Stimulated activated memory B cell treated with anti-CD40 and anti-IgM and Interleukin-4, amounts not matched to agents 10 μg/mL and 1 μg/mL and 100 μg/mL, for 72 hours (primary cell): Measurements from ENCODE around the gene SLC25A26.
A peak's percentile ranks its signal among the peaks of the same experiment; 100 is the strongest.
"Not testable (repeated sequence)": the region's sequence is repeated elsewhere in the genome, so short reads cannot be mapped to it uniquely, and the experiment has no call there.

Experiments
- ATAC-seq: fragments of 150-1000 bp; cut with Tn5 transposase; 2 replicates; pipeline ENCODE4 v1.10.0; 2021
- H3K27ac Mint-ChIP-seq: one replicate; pipeline ENCODE4 v1.8.0; 2022; ENCODE audit warnings: mild to moderate bottlenecking, mixed read lengths
- H3K27me3 Mint-ChIP-seq: one replicate; pipeline ENCODE4 v1.8.0; 2022; ENCODE audit warnings: mixed read lengths
- H3K36me3 Mint-ChIP-seq: one replicate; pipeline ENCODE4 v1.8.0; 2022; ENCODE audit warnings: mixed read lengths
- H3K4me1 Mint-ChIP-seq: one replicate; pipeline ENCODE4 v1.8.0; 2022; ENCODE audit warnings: mixed read lengths
- H3K4me3 Mint-ChIP-seq: one replicate; pipeline ENCODE4 v1.8.0; 2022; ENCODE audit warnings: mild to moderate bottlenecking, moderate library complexity, mixed read lengths
- H3K9me3 Mint-ChIP-seq: one replicate; pipeline ENCODE4 v1.8.0; 2022; ENCODE audit warnings: mixed read lengths

The SLC25A26 gene

DNA sequence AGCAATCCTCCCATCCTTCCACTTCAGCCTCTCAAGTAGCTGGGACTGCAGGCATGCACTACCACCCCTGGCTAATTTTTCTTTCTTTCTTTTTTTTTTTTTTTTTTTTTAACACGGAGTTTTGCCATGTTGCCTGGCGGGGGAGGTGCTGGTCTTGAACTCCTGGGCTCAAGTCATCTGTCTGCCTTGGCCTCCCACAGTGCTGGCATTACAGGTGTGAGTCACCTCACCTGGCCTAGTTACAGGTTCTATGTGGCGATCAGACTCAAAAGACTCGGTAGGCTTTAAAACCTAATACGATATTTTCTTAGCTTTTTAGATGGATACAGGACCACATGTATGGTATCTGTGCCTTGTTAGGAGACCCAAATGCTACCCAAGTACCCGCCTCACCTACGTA is 14.0 kb upstream of the SLC25A26 start:
- no peaks in the 10 kb centered on the region for H3K36me3 Mint-ChIP-seq
- no peaks in the 10 kb centered on the region for H3K9me3 Mint-ChIP-seq
- no peak overlapping the region for H3K4me3 Mint-ChIP-seq
- H3K4me1 Mint-ChIP-seq, result no peaks in the 10 kb centered on the region
- H3K27me3 Mint-ChIP-seq, result no peaks in the 10 kb centered on the region
- no peak overlapping the region for H3K27ac Mint-ChIP-seq
- ATAC-seq, result no peak

DNA sequence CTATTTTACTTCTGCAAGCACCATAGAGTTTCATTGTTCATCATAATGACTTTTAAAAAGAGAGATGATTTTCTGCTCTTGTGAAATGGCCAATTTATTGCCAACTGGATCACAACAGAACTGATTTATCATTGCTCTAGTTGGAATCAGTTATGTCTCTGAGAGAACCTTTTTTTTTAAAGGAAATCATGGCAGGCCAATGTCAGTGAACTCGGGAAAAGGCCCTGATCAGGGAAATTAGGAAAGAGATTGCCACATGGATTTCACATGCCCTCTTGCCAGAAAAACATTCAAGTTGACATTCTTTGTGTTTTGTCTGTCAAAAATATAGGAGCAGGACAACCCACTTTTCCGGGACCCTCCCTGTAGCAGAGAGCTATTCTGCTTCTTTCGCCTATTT is 12.6 kb upstream of the SLC25A26 start:
- H3K4me3 Mint-ChIP-seq, result no peak overlapping the region
- H3K36me3 Mint-ChIP-seq, result no peaks in the 10 kb centered on the region
- H3K9me3 Mint-ChIP-seq, result no peaks in the 10 kb centered on the region
- H3K27ac Mint-ChIP-seq, result no peak overlapping the region
- H3K4me1 Mint-ChIP-seq, result no peaks in the 10 kb centered on the region
- H3K27me3 Mint-ChIP-seq, result no peaks in the 10 kb centered on the region
- ATAC-seq, result no peak

DNA sequence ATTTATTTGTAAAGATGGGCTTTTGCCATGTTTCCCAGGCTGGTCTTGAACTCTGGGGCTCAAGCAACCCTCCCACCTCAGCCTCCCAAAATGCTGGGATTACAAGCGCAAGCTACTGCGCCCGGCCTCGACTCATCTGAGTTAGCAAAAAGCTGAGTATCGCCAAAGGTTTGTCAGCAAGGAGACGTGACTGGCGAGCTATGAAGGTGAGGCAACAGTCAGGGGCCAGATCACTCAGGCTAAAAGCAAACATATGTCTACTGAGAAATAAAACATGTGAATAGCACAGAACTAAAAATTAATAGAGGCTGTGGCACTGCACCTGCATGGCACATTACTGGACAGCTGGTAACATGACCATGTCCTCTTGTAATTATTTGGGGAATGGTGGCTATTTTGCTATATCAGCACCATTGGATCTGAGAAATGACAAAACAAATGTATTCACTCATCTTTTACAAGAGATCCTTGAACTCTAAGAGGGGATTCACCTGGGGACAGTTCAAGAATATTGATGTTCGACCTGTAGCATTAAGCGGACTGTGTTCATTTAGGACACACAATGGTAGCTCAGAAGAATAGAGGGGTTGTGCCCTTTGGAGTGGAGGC is 10.0 kb upstream of the SLC25A26 start:
- no peak for ATAC-seq
- Mint-ChIP-seq H3K9me3 (no peaks in the 10 kb centered on the region), H3K36me3 (no peaks in the 10 kb centered on the region), H3K4me3 (no peak overlapping the region), H3K27ac (no peak overlapping the region), H3K4me1 (no peaks in the 10 kb centered on the region), H3K27me3 (no peaks in the 10 kb centered on the region)

DNA sequence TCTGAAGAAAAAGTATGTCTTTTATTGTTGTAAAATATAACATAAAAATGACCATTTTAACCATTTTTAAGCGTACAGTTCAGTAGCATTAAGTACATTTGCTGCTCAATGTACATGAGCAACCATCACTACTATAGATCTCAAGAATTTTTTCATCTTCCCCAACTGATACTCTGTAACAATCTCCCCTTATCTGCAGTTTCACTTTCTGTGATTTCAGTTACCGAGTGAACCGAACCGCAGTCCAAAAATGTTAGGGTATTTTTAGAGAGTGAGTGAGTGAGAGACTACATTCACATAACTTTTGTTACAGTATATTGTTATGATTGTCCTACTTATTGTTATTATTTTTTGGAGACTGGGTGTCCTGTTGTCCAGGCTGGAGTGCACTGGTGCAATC is 9.0 kb upstream of the SLC25A26 start:
- H3K4me1 Mint-ChIP-seq, result no peaks in the 10 kb centered on the region
- H3K4me3 Mint-ChIP-seq, result no peak overlapping the region
- no peaks in the 10 kb centered on the region for H3K36me3 Mint-ChIP-seq
- H3K9me3 Mint-ChIP-seq, result no peaks in the 10 kb centered on the region
- no peaks in the 10 kb centered on the region for H3K27me3 Mint-ChIP-seq
- ATAC-seq, result no peak
- no peak overlapping the region for H3K27ac Mint-ChIP-seq

DNA sequence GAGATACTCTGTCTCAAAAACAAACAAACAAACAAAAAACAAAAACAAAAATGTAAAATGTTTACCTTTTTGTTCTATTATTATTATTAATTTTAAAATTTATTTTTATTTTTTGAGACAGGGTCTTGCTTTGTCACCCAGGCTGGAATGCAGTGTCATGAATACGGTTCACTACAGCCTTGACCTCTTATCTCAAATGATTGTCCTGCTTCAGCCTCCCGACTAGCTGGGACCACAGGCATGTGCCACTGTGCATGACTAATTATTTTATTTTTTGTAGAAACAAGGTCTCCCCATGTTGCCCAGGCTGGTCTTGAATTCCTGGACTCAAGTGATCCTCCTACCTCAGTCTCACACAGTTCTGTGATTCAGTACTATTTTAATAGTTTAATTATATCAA is 5.7 kb upstream of the SLC25A26 start:
- H3K4me1 Mint-ChIP-seq, result no peaks in the 10 kb centered on the region
- no peak overlapping the region for H3K4me3 Mint-ChIP-seq
- no peaks in the 10 kb centered on the region for H3K36me3 Mint-ChIP-seq
- ATAC-seq, result no peak
- no peaks in the 10 kb centered on the region for H3K9me3 Mint-ChIP-seq
- H3K27me3 Mint-ChIP-seq, result no peaks in the 10 kb centered on the region
- H3K27ac Mint-ChIP-seq, result no peak overlapping the region

DNA sequence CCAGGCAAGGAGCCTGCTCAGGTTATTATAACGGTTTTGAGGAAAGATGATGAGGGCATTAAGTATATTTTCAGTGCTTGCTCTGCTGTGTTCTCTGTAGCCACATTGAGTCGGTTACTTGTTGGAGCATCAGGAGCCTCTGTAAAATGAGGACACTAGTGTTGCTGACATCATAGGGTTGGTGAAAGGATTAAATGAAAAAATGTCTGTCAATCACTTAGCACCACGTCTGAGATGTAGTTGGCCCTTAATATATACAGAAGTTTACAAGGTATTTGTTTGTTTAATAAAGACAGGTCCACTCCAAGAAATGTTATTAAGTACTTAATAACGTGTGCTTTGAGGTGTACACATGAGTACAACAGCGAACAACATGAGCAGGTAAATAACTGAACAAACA is 735 bp upstream of the SLC25A26 start:
- peak overlapping the region; percentile 37 for H3K4me3 Mint-ChIP-seq
- no peaks in the 10 kb centered on the region for H3K9me3 Mint-ChIP-seq
- peaks cover 19% of the 10 kb centered on the region for H3K36me3 Mint-ChIP-seq
- H3K27ac Mint-ChIP-seq, result peak overlapping the region; percentile 87
- peaks cover 32% of the 10 kb centered on the region for H3K4me1 Mint-ChIP-seq
- no peak for ATAC-seq
- no peaks in the 10 kb centered on the region for H3K27me3 Mint-ChIP-seq

DNA sequence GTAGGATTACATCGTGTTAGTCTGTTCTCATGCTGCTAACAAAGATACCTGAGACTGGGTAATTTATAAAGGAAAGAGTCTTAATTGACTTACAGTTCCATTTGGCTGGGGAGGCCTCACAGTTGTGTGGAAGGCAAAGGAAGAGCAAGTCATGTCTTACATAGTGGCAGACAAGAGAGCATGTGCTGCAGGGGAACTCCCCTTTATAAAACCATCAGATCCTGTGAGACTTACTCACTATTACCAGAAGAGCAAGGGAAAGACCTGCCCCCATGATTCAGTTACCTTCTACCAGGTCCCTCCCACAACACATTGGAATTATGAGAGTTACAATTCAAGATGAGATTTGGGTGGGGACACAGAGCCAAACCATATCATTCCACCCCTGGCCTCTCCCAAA is 3.4 kb downstream of the SLC25A26 start:
- no peak overlapping the region for H3K4me3 Mint-ChIP-seq

DNA sequence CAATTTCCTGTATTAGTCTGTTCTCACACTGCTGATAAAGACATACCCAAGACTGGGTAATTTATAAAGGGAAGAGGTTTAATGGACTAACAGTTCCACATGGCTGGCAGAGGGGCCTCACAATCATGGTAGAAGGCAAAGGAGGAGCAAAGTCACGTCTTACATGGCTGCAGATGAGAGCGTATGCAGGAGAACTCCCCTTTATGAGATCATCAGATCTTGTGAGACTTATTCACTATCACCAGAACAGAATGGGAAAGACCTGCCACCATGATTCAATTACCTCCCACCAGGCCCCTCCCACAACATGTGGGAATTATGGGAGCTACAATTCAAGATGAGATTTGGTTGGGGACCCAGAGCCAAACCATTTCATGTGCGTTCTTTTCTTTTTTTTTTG is 5.3 kb downstream of the SLC25A26 start:
- Mint-ChIP-seq H3K36me3 (peaks cover 54% of the 10 kb centered on the region), H3K4me1 (peaks cover 56% of the 10 kb centered on the region)
- H3K9me3 Mint-ChIP-seq, H3K27me3 Mint-ChIP-seq, H3K4me3 Mint-ChIP-seq, H3K27ac Mint-ChIP-seq, ATAC-seq: not testable (repeated sequence)

More for the DNA sequence above, 3.4 kb downstream of the SLC25A26 start:
- no peak overlapping the region for H3K27ac Mint-ChIP-seq
- H3K4me1 Mint-ChIP-seq, result peaks cover 44% of the 10 kb centered on the region
- peaks cover 43% of the 10 kb centered on the region for H3K36me3 Mint-ChIP-seq
- H3K9me3 Mint-ChIP-seq, result no peaks in the 10 kb centered on the region
- ATAC-seq, result no peak
- no peaks in the 10 kb centered on the region for H3K27me3 Mint-ChIP-seq

DNA sequence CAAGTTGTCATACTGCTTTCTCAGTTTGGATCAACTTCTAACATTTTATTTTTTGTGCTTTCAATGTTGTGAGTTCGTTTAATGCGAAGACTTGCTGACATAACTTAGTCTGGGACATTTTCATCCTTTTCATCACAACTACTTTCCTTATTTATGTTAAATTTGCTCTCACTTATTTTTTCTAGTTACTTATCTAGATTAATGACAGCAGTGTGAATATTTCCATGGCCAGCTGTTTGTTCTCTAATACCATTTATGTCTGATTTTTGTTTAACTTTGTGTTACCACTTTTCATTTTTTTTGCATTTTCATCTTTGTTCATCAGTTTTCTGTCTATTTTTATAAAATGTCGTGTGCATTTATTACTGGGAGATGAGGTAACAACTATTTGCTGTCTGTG is 6.2 kb downstream of the SLC25A26 start:
- Mint-ChIP-seq H3K27me3 (no peaks in the 10 kb centered on the region), H3K4me1 (peaks cover 46% of the 10 kb centered on the region)

DNA sequence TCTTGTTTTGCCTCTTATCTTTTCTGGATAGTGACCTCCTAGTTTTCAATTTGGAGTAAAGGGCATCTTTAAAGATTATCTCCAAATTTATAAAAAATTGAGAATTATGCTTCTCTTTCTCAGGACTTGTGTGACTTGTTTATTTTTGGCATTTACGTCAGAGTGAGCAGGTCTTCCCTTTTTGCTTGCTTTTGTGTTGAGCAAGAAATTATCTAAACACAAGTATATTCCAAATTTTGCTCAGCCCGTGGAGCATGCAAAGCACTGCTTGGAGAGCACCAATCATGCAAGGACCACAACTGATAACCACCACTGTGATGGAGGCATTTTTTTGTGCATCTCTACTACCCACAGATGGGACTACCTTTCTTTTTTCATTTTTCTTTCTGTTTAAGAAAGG is 7.1 kb downstream of the SLC25A26 start:
- H3K4me1 Mint-ChIP-seq, result peaks cover 48% of the 10 kb centered on the region
- no peak overlapping the region for H3K4me3 Mint-ChIP-seq
- peaks cover 52% of the 10 kb centered on the region for H3K36me3 Mint-ChIP-seq
- H3K27ac Mint-ChIP-seq, result peak overlapping the region; percentile 49
- H3K27me3 Mint-ChIP-seq, result no peaks in the 10 kb centered on the region
- ATAC-seq, result no peak
- no peaks in the 10 kb centered on the region for H3K9me3 Mint-ChIP-seq

More for the DNA sequence above, 6.2 kb downstream of the SLC25A26 start:
- H3K27ac Mint-ChIP-seq, result peak overlapping the region; percentile 49
- ATAC-seq, result no peak
- no peak overlapping the region for H3K4me3 Mint-ChIP-seq
- no peaks in the 10 kb centered on the region for H3K9me3 Mint-ChIP-seq
- peaks cover 54% of the 10 kb centered on the region for H3K36me3 Mint-ChIP-seq

DNA sequence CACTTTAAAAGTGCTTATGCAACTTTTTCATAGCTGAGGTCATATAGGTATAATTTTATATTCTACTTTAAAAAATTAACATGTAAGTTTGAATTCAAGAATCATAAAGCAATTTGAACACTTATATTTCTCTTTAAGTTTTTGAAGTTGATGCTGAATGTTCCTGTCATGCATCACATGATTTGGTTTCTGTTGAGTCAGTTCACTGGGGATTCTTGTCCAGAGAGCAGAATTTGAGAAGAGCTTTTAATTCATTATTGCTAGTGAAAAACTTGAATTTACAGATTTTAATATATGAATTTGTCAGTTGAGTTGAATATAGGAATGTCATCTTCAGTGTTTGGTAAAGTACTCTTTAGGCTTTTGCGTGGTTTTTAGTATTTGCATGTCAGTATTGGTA is 7.9 kb downstream of the SLC25A26 start:
- no peaks in the 10 kb centered on the region for H3K27me3 Mint-ChIP-seq
- ATAC-seq, result no peak
- no peak overlapping the region for H3K4me3 Mint-ChIP-seq
- peaks cover 47% of the 10 kb centered on the region for H3K36me3 Mint-ChIP-seq
- no peak overlapping the region for H3K27ac Mint-ChIP-seq
- peaks cover 43% of the 10 kb centered on the region for H3K4me1 Mint-ChIP-seq
- H3K9me3 Mint-ChIP-seq, result no peaks in the 10 kb centered on the region

DNA sequence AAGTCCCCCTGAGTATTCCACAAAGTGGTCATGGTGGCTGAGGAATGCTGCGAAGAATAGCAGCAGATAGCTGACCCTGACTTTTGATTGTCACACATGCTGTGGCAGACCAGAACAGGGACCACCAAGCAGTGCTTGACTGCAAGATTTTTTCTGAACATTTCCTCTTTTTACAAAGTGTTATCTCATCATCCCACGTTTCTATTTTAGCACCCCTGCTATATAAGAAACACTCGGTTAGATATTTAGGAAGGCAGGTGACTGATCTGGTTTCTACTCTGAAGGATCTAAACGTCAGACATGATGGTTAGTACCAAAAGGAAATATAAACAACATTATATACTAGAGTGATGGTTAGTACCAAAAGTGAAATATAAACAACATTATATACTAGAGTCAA is 9.1 kb downstream of the SLC25A26 start:
- Mint-ChIP-seq H3K27ac (no peak overlapping the region), H3K27me3 (no peaks in the 10 kb centered on the region), H3K4me1 (peaks cover 34% of the 10 kb centered on the region), H3K36me3 (peaks cover 36% of the 10 kb centered on the region), H3K9me3 (no peaks in the 10 kb centered on the region), H3K4me3 (no peak overlapping the region)
- no peak for ATAC-seq

DNA sequence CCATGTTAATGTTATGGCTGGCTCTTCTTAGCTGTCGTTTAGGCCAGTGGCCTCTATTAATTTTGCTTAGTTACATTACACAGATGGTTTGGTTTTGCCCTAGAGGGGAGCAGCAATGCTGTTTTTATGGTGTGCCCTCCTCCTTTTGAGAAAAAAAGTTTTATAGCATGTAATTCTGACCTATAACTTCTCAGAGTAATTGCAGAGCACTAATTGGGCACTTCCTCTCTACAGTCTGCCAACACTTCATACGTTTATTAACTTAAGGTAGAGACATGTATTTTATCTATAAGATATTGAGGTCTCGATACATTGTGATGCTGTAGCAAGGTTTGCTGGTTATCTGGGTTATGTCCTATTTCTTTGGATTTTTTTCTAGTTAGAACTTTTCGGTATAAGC is 12.2 kb downstream of the SLC25A26 start:
- Mint-ChIP-seq H3K27me3 (no peaks in the 10 kb centered on the region), H3K4me1 (peaks cover 22% of the 10 kb centered on the region), H3K27ac (no peak overlapping the region), H3K36me3 (peaks cover 21% of the 10 kb centered on the region), H3K9me3 (no peaks in the 10 kb centered on the region), H3K4me3 (no peak overlapping the region)
- no peak for ATAC-seq

DNA sequence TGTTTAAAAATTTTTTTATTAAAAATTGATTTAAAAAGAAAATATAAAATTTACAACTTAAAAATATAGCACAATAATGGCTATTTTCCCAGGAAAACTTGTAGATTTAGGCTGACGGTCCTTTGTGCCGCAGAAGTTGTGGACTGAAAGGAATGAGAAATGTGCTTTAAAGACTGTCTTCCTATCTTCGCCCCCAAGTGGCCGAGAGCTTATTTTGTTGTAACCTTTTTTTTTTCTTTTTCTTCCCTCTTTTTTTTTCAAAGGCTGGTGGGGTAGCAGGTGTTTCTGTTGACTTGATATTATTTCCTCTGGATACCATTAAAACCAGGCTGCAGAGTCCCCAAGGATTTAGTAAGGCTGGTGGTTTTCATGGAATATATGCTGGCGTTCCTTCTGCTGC is 15.5 kb downstream of the SLC25A26 start:
- no peaks in the 10 kb centered on the region for H3K27me3 Mint-ChIP-seq
- no peak overlapping the region for H3K4me3 Mint-ChIP-seq
- peaks cover 27% of the 10 kb centered on the region for H3K4me1 Mint-ChIP-seq
- H3K9me3 Mint-ChIP-seq, result peaks cover 9% of the 10 kb centered on the region
- peaks cover 28% of the 10 kb centered on the region for H3K36me3 Mint-ChIP-seq
- no peak overlapping the region for H3K27ac Mint-ChIP-seq
- no peak for ATAC-seq

DNA sequence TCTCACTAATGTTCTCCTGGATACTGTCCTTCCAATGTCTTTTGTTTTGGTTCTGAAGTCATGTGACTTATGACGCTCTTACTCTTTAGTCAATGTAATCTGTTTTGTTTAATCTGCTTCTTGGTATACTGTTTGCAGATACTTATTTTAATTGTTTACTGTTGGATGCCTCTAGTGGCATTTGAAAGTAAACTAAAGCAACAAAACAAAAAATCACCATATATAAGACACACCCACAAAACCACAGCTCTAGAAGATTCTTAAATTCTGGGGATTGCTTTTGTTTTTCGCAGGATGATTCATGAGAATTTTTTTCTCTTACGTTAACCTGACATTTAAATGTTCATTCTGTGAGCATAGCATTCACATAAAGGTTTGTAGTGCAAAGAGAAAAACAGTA is 16.8 kb downstream of the SLC25A26 start:
- Mint-ChIP-seq H3K4me1 (peaks cover 23% of the 10 kb centered on the region), H3K27me3 (no peaks in the 10 kb centered on the region), H3K9me3 (peaks cover 9% of the 10 kb centered on the region), H3K36me3 (peaks cover 28% of the 10 kb centered on the region), H3K4me3 (no peak overlapping the region), H3K27ac (no peak overlapping the region)
- ATAC-seq, result no peak

DNA sequence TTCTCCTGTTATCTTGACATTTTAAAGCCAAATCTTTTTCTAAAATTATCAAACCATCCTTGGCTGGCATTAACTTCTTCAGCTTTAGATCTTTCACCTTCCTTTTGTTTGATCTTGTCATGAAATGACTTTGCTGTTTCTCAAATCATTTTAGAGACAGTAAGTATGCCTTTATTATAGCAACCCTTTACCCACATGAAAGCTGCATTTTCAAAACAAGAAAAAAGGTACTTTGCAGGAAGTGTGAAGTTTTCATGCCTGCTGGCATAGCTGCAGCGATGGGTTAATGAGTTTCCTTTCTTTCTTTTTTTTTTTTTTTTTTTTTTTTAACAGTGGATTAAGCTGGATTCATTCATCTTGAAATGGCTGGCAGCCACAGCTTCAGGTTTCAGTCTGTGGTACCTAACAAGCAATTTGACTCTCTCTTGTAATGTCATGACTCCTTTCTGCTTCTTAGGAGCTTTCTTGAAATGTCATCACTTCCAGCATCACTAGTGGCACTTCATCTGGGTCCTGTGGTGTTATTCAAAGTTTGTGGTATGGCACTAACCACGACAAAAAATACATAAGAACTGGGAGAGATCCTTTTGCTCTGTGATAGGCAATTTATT is 18.8 kb downstream of the SLC25A26 start:
- H3K9me3 Mint-ChIP-seq, result peaks cover 9% of the 10 kb centered on the region
- H3K4me3 Mint-ChIP-seq, result no peak overlapping the region
- no peaks in the 10 kb centered on the region for H3K27me3 Mint-ChIP-seq
- no peak overlapping the region for H3K27ac Mint-ChIP-seq
- H3K4me1 Mint-ChIP-seq, result peaks cover 18% of the 10 kb centered on the region
- H3K36me3 Mint-ChIP-seq, result peaks cover 39% of the 10 kb centered on the region
- ATAC-seq, result peak; percentile 77
